Dendritic cell treated with granulocyte-macrophage colony-stimulating factor and Interleukin-4, amounts not matched to agents 40 ng/mL and 50 ng/mL, for 4 days (primary cell): ENCODE results near the gene NTPCR.

Experiments
- H3K27ac Mint-ChIP-seq: one replicate; pipeline ENCODE4 v1.8.0; 2022; ENCODE audit warnings: mild to moderate bottlenecking, mixed read lengths
- H3K27me3 Mint-ChIP-seq: one replicate; pipeline ENCODE4 v1.8.0; 2022; ENCODE audit warnings: mild to moderate bottlenecking, mixed read lengths
- H3K36me3 Mint-ChIP-seq: one replicate; pipeline ENCODE4 v1.8.0; 2022; ENCODE audit warnings: low read depth, mixed read lengths
- H3K4me1 Mint-ChIP-seq: one replicate; pipeline ENCODE4 v1.8.0; 2022; ENCODE audit warnings: low read depth, mixed read lengths
- H3K4me3 Mint-ChIP-seq: one replicate; pipeline ENCODE4 v1.8.0; 2022; ENCODE audit warnings: mild to moderate bottlenecking, moderate library complexity, mixed read lengths
- H3K9me3 Mint-ChIP-seq: one replicate; pipeline ENCODE4 v1.8.0; 2022; ENCODE audit warnings: mixed read lengths
- intact Hi-C: fragments of 100-400 bp; cut with micrococcal nuclease; formaldehyde crosslinking; loops from one replicate; pipeline ENCODE4 v1.15.0; 2022

The NTPCR gene

GRCh38 chr1:233006541-233006973 is 56.1 kb downstream of the NTPCR start:
- Mint-ChIP-seq H3K36me3 (no peaks in the 10 kb centered on the region), H3K27ac (no peak overlapping the region)

GRCh38 chr1:233010146-233010545 is 59.7 kb downstream of the NTPCR start:
- Mint-ChIP-seq H3K9me3 (no peaks in the 10 kb centered on the region), H3K4me1 (no peaks in the 10 kb centered on the region), H3K36me3 (no peaks in the 10 kb centered on the region), H3K27ac (no peak overlapping the region), H3K27me3 (no peaks in the 10 kb centered on the region), H3K4me3 (no peak overlapping the region)
- intact Hi-C loops: no loop called here

More at GRCh38 chr1:233006541-233006973, 56.1 kb downstream of the NTPCR start:
- no peak overlapping the region for H3K4me3 Mint-ChIP-seq
- H3K27me3 Mint-ChIP-seq: no peaks in the 10 kb centered on the region
- intact Hi-C loops: no loop called here
- H3K4me1 Mint-ChIP-seq: no peaks in the 10 kb centered on the region
- no peaks in the 10 kb centered on the region for H3K9me3 Mint-ChIP-seq

GRCh38 chr1:233012021-233012420 is 61.6 kb downstream of the NTPCR start:
- H3K27ac Mint-ChIP-seq: no peak overlapping the region
- H3K36me3 Mint-ChIP-seq: no peaks in the 10 kb centered on the region
- no peaks in the 10 kb centered on the region for H3K4me1 Mint-ChIP-seq
- no peaks in the 10 kb centered on the region for H3K9me3 Mint-ChIP-seq
- no peak overlapping the region for H3K4me3 Mint-ChIP-seq
- no peaks in the 10 kb centered on the region for H3K27me3 Mint-ChIP-seq
- intact Hi-C loops: no loop called here

- intact Hi-C loops: no loop called here
- Mint-ChIP-seq H3K4me3 (no peak overlapping the region), H3K27me3 (peaks cover 2% of the 10 kb centered on the region), H3K27ac (no peak overlapping the region), H3K36me3 (no peaks in the 10 kb centered on the region), H3K9me3 (no peaks in the 10 kb centered on the region), H3K4me1 (peaks cover 20% of the 10 kb centered on the region)
Measured at GRCh38 chr1:233015965-233016364, 65.6 kb downstream of the NTPCR start.

GRCh38 chr1:233016798-233017197 is 66.4 kb downstream of the NTPCR start:
- Mint-ChIP-seq H3K36me3 (no peaks in the 10 kb centered on the region), H3K4me1 (peaks cover 20% of the 10 kb centered on the region), H3K4me3 (no peak overlapping the region), H3K27me3 (peaks cover 2% of the 10 kb centered on the region), H3K27ac (no peak overlapping the region), H3K9me3 (no peaks in the 10 kb centered on the region)
- intact Hi-C loops: no loop called here

- H3K4me1 Mint-ChIP-seq: peaks cover 27% of the 10 kb centered on the region
- H3K27me3 Mint-ChIP-seq: peaks cover 2% of the 10 kb centered on the region
- intact Hi-C loops: no loop called here
- H3K9me3 Mint-ChIP-seq: no peaks in the 10 kb centered on the region
- H3K27ac Mint-ChIP-seq: peak overlapping the region; percentile 48
- no peak overlapping the region for H3K4me3 Mint-ChIP-seq
- no peaks in the 10 kb centered on the region for H3K36me3 Mint-ChIP-seq
Measured at GRCh38 chr1:233019083-233019482, 68.7 kb downstream of the NTPCR start.

GRCh38 chr1:233019778-233020325 is 69.4 kb downstream of the NTPCR start:
- intact Hi-C loops: loop anchor here (10.0 kb wide), 2 partner anchors 155 to 385 kb away; partner anchors contain the start of gene SIPA1L2
- Mint-ChIP-seq H3K4me3 (no peak overlapping the region), H3K36me3 (no peaks in the 10 kb centered on the region), H3K9me3 (no peaks in the 10 kb centered on the region), H3K4me1 (peaks cover 27% of the 10 kb centered on the region), H3K27ac (peak overlapping the region; percentile 71), H3K27me3 (peaks cover 2% of the 10 kb centered on the region)

GRCh38 chr1:233020426-233020825 is 70.0 kb downstream of the NTPCR start:
- H3K4me3 Mint-ChIP-seq: peak overlapping the region; percentile 31
- H3K9me3 Mint-ChIP-seq: no peaks in the 10 kb centered on the region
- peak overlapping the region; percentile 71 for H3K27ac Mint-ChIP-seq
- H3K27me3 Mint-ChIP-seq: peaks cover 2% of the 10 kb centered on the region
- intact Hi-C loops: loop anchor here (10.0 kb wide), 2 partner anchors 154 to 386 kb away; partner anchors contain the start of gene SIPA1L2
- H3K36me3 Mint-ChIP-seq: no peaks in the 10 kb centered on the region
- H3K4me1 Mint-ChIP-seq: peaks cover 27% of the 10 kb centered on the region

- H3K27ac Mint-ChIP-seq: no peak overlapping the region
- intact Hi-C loops: loop anchor here (10.0 kb wide), 2 partner anchors 153 to 387 kb away; partner anchors contain the start of gene SIPA1L2
- no peaks in the 10 kb centered on the region for H3K36me3 Mint-ChIP-seq
- no peaks in the 10 kb centered on the region for H3K9me3 Mint-ChIP-seq
- H3K4me1 Mint-ChIP-seq: peaks cover 27% of the 10 kb centered on the region
- H3K4me3 Mint-ChIP-seq: no peak overlapping the region
- peaks cover 2% of the 10 kb centered on the region for H3K27me3 Mint-ChIP-seq
Measured at GRCh38 chr1:233022246-233022645, 71.8 kb downstream of the NTPCR start.

GRCh38 chr1:233024199-233024598 is 73.8 kb downstream of the NTPCR start:
- Mint-ChIP-seq H3K27me3 (peaks cover 2% of the 10 kb centered on the region), H3K4me1 (peaks cover 31% of the 10 kb centered on the region), H3K36me3 (no peaks in the 10 kb centered on the region), H3K9me3 (no peaks in the 10 kb centered on the region), H3K27ac (no peak overlapping the region), H3K4me3 (no peak overlapping the region)
- intact Hi-C loops: loop anchor here (10.0 kb wide), 2 partner anchors 151 to 389 kb away; partner anchors contain the start of gene SIPA1L2

GRCh38 chr1:233025157-233025556 is 74.7 kb downstream of the NTPCR start:
- H3K9me3 Mint-ChIP-seq: no peaks in the 10 kb centered on the region
- H3K27ac Mint-ChIP-seq: no peak overlapping the region
- H3K4me1 Mint-ChIP-seq: peaks cover 21% of the 10 kb centered on the region
- H3K36me3 Mint-ChIP-seq: no peaks in the 10 kb centered on the region
- peaks cover 2% of the 10 kb centered on the region for H3K27me3 Mint-ChIP-seq
- intact Hi-C loops: loop anchor here (10.0 kb wide), 2 partner anchors 150 to 390 kb away; partner anchors contain the start of gene SIPA1L2
- no peak overlapping the region for H3K4me3 Mint-ChIP-seq

GRCh38 chr1:233025567-233025966 is 75.2 kb downstream of the NTPCR start:
- Mint-ChIP-seq H3K4me3 (no peak overlapping the region), H3K4me1 (peaks cover 17% of the 10 kb centered on the region), H3K27ac (no peak overlapping the region), H3K27me3 (no peaks in the 10 kb centered on the region), H3K9me3 (no peaks in the 10 kb centered on the region), H3K36me3 (no peaks in the 10 kb centered on the region)
- intact Hi-C loops: loop anchor here (10.0 kb wide), 2 partner anchors 149 to 391 kb away; partner anchors contain the start of gene SIPA1L2

GRCh38 chr1:233027046-233027445 is 76.6 kb downstream of the NTPCR start:
- no peaks in the 10 kb centered on the region for H3K9me3 Mint-ChIP-seq

GRCh38 chr1:233031521-233031920 is 81.1 kb downstream of the NTPCR start:
- peaks cover 7% of the 10 kb centered on the region for H3K4me1 Mint-ChIP-seq
- H3K9me3 Mint-ChIP-seq: no peaks in the 10 kb centered on the region
- no peaks in the 10 kb centered on the region for H3K36me3 Mint-ChIP-seq
- no peak overlapping the region for H3K4me3 Mint-ChIP-seq
- H3K27ac Mint-ChIP-seq: no peak overlapping the region
- H3K27me3 Mint-ChIP-seq: no peaks in the 10 kb centered on the region
- intact Hi-C loops: no loop called here

More at GRCh38 chr1:233027046-233027445, 76.6 kb downstream of the NTPCR start:
- Mint-ChIP-seq H3K27ac (no peak overlapping the region), H3K4me3 (no peak overlapping the region), H3K36me3 (no peaks in the 10 kb centered on the region), H3K27me3 (no peaks in the 10 kb centered on the region), H3K4me1 (peaks cover 11% of the 10 kb centered on the region)
- intact Hi-C loops: loop anchor here (10.0 kb wide), 2 partner anchors 148 to 392 kb away; partner anchors contain the start of gene SIPA1L2

GRCh38 chr1:233032916-233033315 is 82.5 kb downstream of the NTPCR start:
- H3K4me1 Mint-ChIP-seq: peaks cover 1% of the 10 kb centered on the region
- intact Hi-C loops: no loop called here
- no peak overlapping the region for H3K27ac Mint-ChIP-seq
- H3K9me3 Mint-ChIP-seq: no peaks in the 10 kb centered on the region
- no peaks in the 10 kb centered on the region for H3K36me3 Mint-ChIP-seq
- H3K4me3 Mint-ChIP-seq: no peak overlapping the region
- no peaks in the 10 kb centered on the region for H3K27me3 Mint-ChIP-seq
